NCI-H524 treated with DMSO at 0.1 percent for 48 hours (cell line): Measurements from ENCODE around the gene BOK.
"Not testable (repeated sequence)": the region's sequence is repeated elsewhere in the genome, so short reads cannot be mapped to it uniquely, and the experiment has no call there.

Source experiments
- DNase-seq: peaks from one replicate; lab custom pipeline; 2025; lab: John Stamatoyannopoulos, UW

Gene BOK

GRCh38 chr2:241556746-241557145 lies 1.8 kb upstream of the BOK start:
- no peak for DNase-seq

- no peak for DNase-seq
Measured at GRCh38 chr2:241559323-241560161, 997 bp downstream of the BOK start.

GRCh38 chr2:241560162-241560882 lies 1.8 kb downstream of the BOK start:
- DNase-seq, result no peak

- no peak for DNase-seq
Measured at GRCh38 chr2:241560883-241561474, 2.4 kb downstream of the BOK start.

GRCh38 chr2:241561832-241562231 lies 3.3 kb downstream of the BOK start:
- DNase-seq, result no peak

GRCh38 chr2:241562269-241562891 lies 3.8 kb downstream of the BOK start:
- DNase-seq, result no peak

- no peak for DNase-seq
Measured at GRCh38 chr2:241563031-241563507, 4.5 kb downstream of the BOK start.

GRCh38 chr2:241563571-241563980 lies 5.0 kb downstream of the BOK start:
- DNase-seq, result no peak

GRCh38 chr2:241563981-241564595 lies 5.5 kb downstream of the BOK start:
- DNase-seq, result no peak

GRCh38 chr2:241564596-241565410 lies 6.3 kb downstream of the BOK start:
- no peak for DNase-seq

GRCh38 chr2:241565411-241565810 lies 6.9 kb downstream of the BOK start:
- no peak for DNase-seq

GRCh38 chr2:241566021-241566420 lies 7.5 kb downstream of the BOK start:
- DNase-seq, result not testable (repeated sequence)

- no peak for DNase-seq
Measured at GRCh38 chr2:241566468-241566867, 7.9 kb downstream of the BOK start.

GRCh38 chr2:241567266-241567665 lies 8.7 kb downstream of the BOK start:
- not testable (repeated sequence) for DNase-seq

GRCh38 chr2:241567776-241568175 lies 9.2 kb downstream of the BOK start:
- DNase-seq, result no peak

GRCh38 chr2:241568726-241569125 lies 10.2 kb downstream of the BOK start:
- no peak for DNase-seq

- DNase-seq, result no peak
Measured at GRCh38 chr2:241569831-241570281, 11.3 kb downstream of the BOK start.

- no peak for DNase-seq
Measured at GRCh38 chr2:241570961-241571581, 12.5 kb downstream of the BOK start.

- DNase-seq, result no peak
Measured at GRCh38 chr2:241571821-241572620, 13.5 kb downstream of the BOK start.
